Measurements from ENCODE around the gene MRPL33.

MRPL33 gene

DNA sequence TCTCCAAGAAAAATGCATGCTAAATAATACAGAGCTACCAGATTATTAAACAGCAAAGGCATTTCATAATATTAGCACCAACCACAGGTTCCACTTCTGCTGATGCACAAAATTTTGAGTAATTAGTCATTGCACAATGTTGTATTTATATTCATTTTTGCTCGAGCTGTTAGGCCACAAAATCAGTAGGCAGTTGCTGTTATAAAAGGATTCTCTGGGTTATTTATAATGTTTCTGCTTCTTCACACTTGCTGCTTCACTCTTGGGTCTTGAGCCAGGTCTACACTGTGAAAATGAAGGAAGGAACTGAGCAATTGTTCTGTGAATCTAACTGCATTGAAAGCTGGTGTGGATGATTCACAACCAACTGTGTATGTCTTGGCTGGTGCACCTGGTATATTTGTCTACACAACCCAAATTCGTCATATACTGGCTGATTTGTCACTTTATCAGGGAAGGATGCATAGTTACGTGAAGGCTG lies 38.3 kb downstream of the MRPL33 start:
- no peak for DNase-seq (ENCODE audit: low spot score)

- no peak for DNase-seq (ENCODE audit: low spot score)
Observed at GRCh38 chr2:27810455-27810854, 38.9 kb downstream of the MRPL33 start.

DNA sequence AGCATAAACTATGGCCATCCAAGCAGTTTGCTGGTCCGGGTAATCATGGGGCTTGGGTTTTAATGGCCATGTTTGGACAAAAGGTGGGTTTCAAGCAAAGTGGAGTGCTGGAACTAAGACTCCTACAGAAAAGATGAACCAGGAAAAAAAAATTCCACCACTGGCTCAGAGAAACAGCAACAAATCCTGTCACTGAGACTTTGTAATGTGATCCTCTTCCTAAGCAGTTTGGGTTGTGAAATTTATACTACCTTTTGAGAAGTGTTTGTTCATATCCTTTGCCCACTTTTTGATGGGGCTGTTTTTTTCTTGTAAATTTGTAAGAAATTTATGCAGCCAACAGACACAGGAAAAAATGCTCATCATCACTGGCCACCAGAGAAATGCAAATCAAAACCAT lies 40.2 kb downstream of the MRPL33 start:
- no peak for DNase-seq (ENCODE audit: low spot score)

DNA sequence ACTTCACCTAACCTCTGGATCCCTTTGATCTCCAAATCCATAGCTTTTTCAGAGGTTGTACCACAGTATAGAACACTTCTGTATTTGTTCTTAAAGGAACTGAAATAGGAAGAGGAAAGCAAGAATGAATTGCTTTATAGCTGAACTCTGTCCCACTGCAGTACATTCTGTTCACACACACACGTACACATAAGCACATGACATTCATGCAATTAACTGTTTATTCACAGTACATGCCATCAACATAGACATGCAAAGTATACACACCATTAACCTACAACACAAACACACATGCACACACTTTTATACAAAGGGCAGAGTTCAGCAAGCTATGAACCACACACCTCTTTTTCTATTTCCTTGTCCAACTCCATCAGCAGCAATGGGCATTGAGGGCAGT lies 43.2 kb downstream of the MRPL33 start:
- no peak for DNase-seq (ENCODE audit: low spot score)

- DNase-seq (ENCODE audit: low spot score): no peak
Observed at GRCh38 chr2:27815860-27816438, 44.4 kb downstream of the MRPL33 start.

DNA sequence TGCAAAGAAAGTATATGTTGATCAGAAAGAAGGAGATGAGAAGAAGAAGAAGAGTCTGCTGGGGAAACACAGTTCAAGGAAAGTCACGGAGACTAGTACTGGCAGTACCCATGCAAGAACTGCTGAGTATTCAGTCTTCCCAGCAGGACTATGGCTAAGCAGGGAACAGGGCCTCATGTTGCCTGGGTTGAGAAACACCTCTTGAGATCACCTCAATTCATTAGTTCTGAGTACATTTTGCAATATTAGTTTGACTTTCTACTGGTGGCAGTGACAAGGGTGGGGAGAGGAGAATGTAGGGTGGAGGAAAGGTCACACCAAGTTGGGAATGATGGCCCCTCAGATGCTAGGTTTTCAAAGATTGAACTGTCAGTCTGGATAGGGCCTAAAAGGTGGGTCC lies 50.5 kb downstream of the MRPL33 start:
- DNase-seq (ENCODE audit: low spot score): no peak

DNA sequence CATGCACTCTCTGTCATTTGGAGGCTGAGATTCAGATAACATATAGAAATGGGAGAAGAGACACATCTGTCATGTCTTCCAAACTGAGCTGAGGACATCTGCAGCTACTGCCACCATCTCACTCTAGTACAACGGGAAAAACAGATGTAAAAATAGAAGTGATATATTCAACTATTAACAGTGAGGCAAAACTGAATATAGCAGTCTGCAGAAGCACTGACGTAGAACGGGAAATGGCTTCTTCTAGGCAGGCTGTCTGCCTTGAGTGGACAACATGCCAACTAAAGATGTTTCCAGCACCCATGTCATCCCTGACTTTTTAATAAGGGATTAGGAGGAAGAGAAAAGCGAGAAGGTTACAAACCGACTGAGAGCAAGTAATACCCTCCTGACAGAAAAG lies 51.6 kb downstream of the MRPL33 start:
- DNase-seq (ENCODE audit: low spot score): no peak

DNA sequence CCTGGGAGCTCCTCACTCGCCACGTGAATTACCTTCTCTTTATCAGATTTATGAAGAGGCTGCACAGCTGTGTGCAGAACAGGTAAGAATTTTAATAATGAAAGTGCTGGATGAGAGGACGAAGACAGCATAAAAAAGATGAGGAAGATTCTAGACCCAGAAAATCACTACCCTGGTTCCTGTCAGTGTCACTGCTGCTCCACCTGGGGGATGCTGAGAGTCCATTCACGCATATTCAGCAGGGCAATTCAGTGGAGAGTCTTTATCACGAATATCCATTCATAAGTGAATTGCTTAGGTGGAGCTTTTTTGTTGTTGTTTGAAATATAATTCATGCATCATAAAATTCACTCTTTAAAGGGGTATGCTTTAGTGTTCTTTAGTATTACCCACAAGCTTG lies 52.0 kb downstream of the MRPL33 start:
- DNase-seq (ENCODE audit: low spot score): no peak

- DNase-seq (ENCODE audit: low spot score): no peak
Observed at GRCh38 chr2:27824401-27824800, 52.9 kb downstream of the MRPL33 start.

- no peak for DNase-seq (ENCODE audit: low spot score)
Observed at GRCh38 chr2:27828305-27828704, 56.8 kb downstream of the MRPL33 start.

Data from CD4-positive, alpha-beta T cell treated with Interleukin-2 at 100 ng/mL for 4 hours (primary cell).